ENCODE measurements around the gene CETP. TPM values are rescaled to one million over a fixed set of nuclear protein-coding genes. Genes with fewer than 3 reads are reported as not detected.

The CETP gene
- total and polyA plus RNA-seq, 2 of the 13 experiments (the other 11 are each of a cell fraction or from before 2014, with no cell fraction given) = 0.31 to 9.8 TPM

GRCh38 chr16:56932721-56933619 lies 28.8 kb upstream of the CETP start (continued):
- TF ChIP-seq BCL6 (CRISPR knock-in tag; IDR thresholded peaks at IDR 0.05) = peak; percentile 81
- no peak for TF ChIP-seq HDAC6 (IDR thresholded peaks at IDR 0.05; ENCODE audit: low read depth, low read length)
- TF ChIP-seq FOXJ3 (CRISPR knock-in tag; IDR thresholded peaks at IDR 0.05; ENCODE audit: borderline replicate concordance) = peak; percentile 63; the same call in 1 of the 2 replicates
- TF ChIP-seq HDAC2 (CRISPR knock-in tag; IDR thresholded peaks at IDR 0.05) = peak; percentile 80
- peak; percentile 84 for TF ChIP-seq AGO2 (optimal IDR thresholded peaks at IDR 0.05; ENCODE audit: low read depth, low read length)
- TF ChIP-seq IRF9 (CRISPR knock-in tag; IDR thresholded peaks at IDR 0.05; ENCODE audit: borderline replicate concordance) = peak; percentile 43; the same call in 1 of the 2 replicates
- peak; percentile 97; the same call in 1 of the 2 replicates for TF ChIP-seq MEIS2 (CRISPR knock-in tag; IDR thresholded peaks at IDR 0.05)
- 0 out of 2 replicates have a peak, but pooled peaks have one; percentile 33 for TF ChIP-seq ZMYM4 (CRISPR knock-in tag; IDR thresholded peaks at IDR 0.05)
- TF ChIP-seq THAP11 (CRISPR knock-in tag; IDR thresholded peaks at IDR 0.05) = peak; percentile 83
- TF ChIP-seq ZNF550 (CRISPR knock-in tag; IDR thresholded peaks at IDR 0.05; ENCODE audit: borderline replicate concordance) = peak; percentile 95; the same call in 1 of the 2 replicates
- TF ChIP-seq ZNF292 (CRISPR knock-in tag; IDR thresholded peaks at IDR 0.05; ENCODE audit: borderline replicate concordance, low read depth) = peak; percentile 28; the same call in 1 of the 2 replicates
- no peak for TF ChIP-seq RBM39 (IDR thresholded peaks at IDR 0.05; ENCODE audit: low read depth, low read length, poor library complexity, severe bottlenecking)
- TF ChIP-seq MTA1 (CRISPR knock-in tag; IDR thresholded peaks at IDR 0.05; ENCODE audit: borderline replicate concordance) = no peak
- TF ChIP-seq PBX2 (CRISPR knock-in tag; IDR thresholded peaks at IDR 0.05) = peak; percentile 57
- peak; percentile 76; the same call in 1 of the 2 replicates for TF ChIP-seq ZNF138 (CRISPR knock-in tag; IDR thresholded peaks at IDR 0.05; ENCODE audit: low read depth)
- no peak for TF ChIP-seq HOXA5 (CRISPR knock-in tag; IDR thresholded peaks at IDR 0.05)
- peak; percentile 72; the same call in 1 of the 2 replicates for TF ChIP-seq HMG20A (CRISPR knock-in tag; IDR thresholded peaks at IDR 0.05; ENCODE audit: borderline replicate concordance)
- no peak; the same call in 1 of the 2 replicates for TF ChIP-seq ZNF253 (CRISPR knock-in tag; IDR thresholded peaks at IDR 0.05; ENCODE audit: borderline replicate concordance)
- no peak; the same call in 1 of the 2 replicates for TF ChIP-seq ZNF296 (CRISPR knock-in tag; conservative IDR thresholded peaks at IDR 0.05)
- peak; percentile 87; the same call in 1 of the 2 replicates for TF ChIP-seq SMAD3 (CRISPR knock-in tag; IDR thresholded peaks at IDR 0.05)
- TF ChIP-seq, protein P1, sequence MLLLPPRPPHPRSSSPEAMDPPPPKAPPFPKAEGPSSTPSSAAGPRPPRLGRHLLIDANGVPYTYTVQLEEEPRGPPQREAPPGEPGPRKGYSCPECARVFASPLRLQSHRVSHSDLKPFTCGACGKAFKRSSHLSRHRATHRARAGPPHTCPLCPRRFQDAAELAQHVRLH (CRISPR knock-in tag; IDR thresholded peaks at IDR 0.05; ENCODE audit: borderline replicate concordance, low read depth) = peak; percentile 61; the same call in 1 of the 2 replicates
- TF ChIP-seq ZNF335 (CRISPR knock-in tag; IDR thresholded peaks at IDR 0.05) = peak; percentile 45; the same call in 1 of the 2 replicates
- TF ChIP-seq ZNF780A (CRISPR knock-in tag; IDR thresholded peaks at IDR 0.05) = peak; percentile 13; the same call in 1 of the 2 replicates
- TF ChIP-seq POLR2AphosphoS5 (IDR thresholded peaks at IDR 0.05; ENCODE audit: low read depth, low read length) = peak; percentile 63
- peak; percentile 88; the same call in 1 of the 2 replicates for TF ChIP-seq ZSCAN9 (CRISPR knock-in tag; IDR thresholded peaks at IDR 0.05; ENCODE audit: borderline replicate concordance)
- TF ChIP-seq ZNF614 (CRISPR knock-in tag; IDR thresholded peaks at IDR 0.05; ENCODE audit: borderline replicate concordance) = peak; percentile 76; the same call in 1 of the 2 replicates
- TF ChIP-seq YEATS2 (CRISPR knock-in tag; IDR thresholded peaks at IDR 0.05; ENCODE audit: borderline replicate concordance) = peak; percentile 53; the same call in 1 of the 2 replicates
